Heart left ventricle (tissue), 16 donors: Measurements from ENCODE around the gene SOD3. TPM values are rescaled to one million over a fixed set of nuclear protein-coding genes. Genes with fewer than 3 reads are reported as not detected.
A peak's percentile ranks its signal among the peaks of the same experiment; 100 is the strongest.

Experiments
- ATAC-seq, 4 donors: fragments of 200-7000 bp; cut with Tn5 transposase; one replicate each; pipeline ENCODE4 v1.9.1; 2020 to 2022; ENCODE audit warnings: moderate library complexity in 4 of 4, mild to moderate bottlenecking in 3 of 4, moderate number of reproducible peaks in 1 of 4
- DNase-seq, 5 donors: peaks; one replicate each; pipeline ENCODE4 v3.0.0-alpha.2; 2020
- H3K27ac ChIP-seq, 12 donors: fragments of 200-600 bp; sonication (generic) in 4 of 12; one replicate each; pipeline versions ENCODE4 v1.5.0 to v1.8.0; 2016 to 2022; ENCODE audit warnings: mild to moderate bottlenecking in 2 of 12
- H3K27me3 ChIP-seq, 9 donors: fragments of 200-600 bp; sonication (generic) in 2 of 9; one replicate each; pipeline versions ENCODE4 v1.5.1 to v1.8.0; 2016 to 2022; ENCODE audit warnings: mild to moderate bottlenecking in 3 of 9
- H3K36me3 ChIP-seq, 9 donors: fragments of 200-600 bp; sonication (generic) in 2 of 9; one replicate each; pipeline versions ENCODE4 v1.5.0 to v1.8.0; 2018 to 2022; ENCODE audit warnings: mild to moderate bottlenecking in 2 of 9
- H3K4me1 ChIP-seq, 12 donors: fragments of 200-600 bp; sonication (generic) in 4 of 12; one replicate each; pipeline versions ENCODE4 v1.5.0 to v1.8.0; 2016 to 2022; ENCODE audit warnings: mild to moderate bottlenecking in 3 of 12
- H3K4me3 ChIP-seq, 12 donors: fragments of 200-600 bp; sonication (generic) in 4 of 12; one replicate each; pipeline versions ENCODE4 v1.5.0 to v1.8.0; 2017 to 2022; ENCODE audit warnings: mild to moderate bottlenecking in 9 of 12, moderate library complexity in 4 of 12
- H3K9me3 ChIP-seq, 12 donors: fragments of 200-600 bp; sonication (generic) in 4 of 12; one replicate each; pipeline versions ENCODE4 v1.5.0 to v1.8.0; 2016 to 2022; ENCODE audit warnings: mild to moderate bottlenecking in 1 of 12
- CTCF ChIP-seq, 12 donors: fragments of 200-600 bp; sonication (generic) in 4 of 12; IDR thresholded peaks; one replicate each; pipeline versions ENCODE4 v1.5.0 to v1.8.0; 2018 to 2022; ENCODE audit warnings: antibody characterized with exemption in 12 of 12, mild to moderate bottlenecking in 5 of 12
- POLR2A ChIP-seq, 2 donors: fragments of 450-650 bp; IDR thresholded peaks; one replicate each; pipeline ENCODE4 v1.6.1; 2017; ENCODE audit warnings: antibody characterized with exemption in 2 of 2, mild to moderate bottlenecking in 2 of 2, moderate library complexity in 2 of 2
- WGBS, 4 donors: extraction: QIAGEN DNeasy Blood & Tissue Kit in 2 of 4; methylation state at CpG; one replicate each; pipeline versions ENCODE4 v1.1.5 to v1.1.7; 2013 to 2018; 5-methylcytosine and 5-hydroxymethylcytosine counted together
- intact Hi-C, 10 donors: fragments of 100-400 bp; cut with DNase I; formaldehyde crosslinking; loops; one replicate each; pipeline versions ENCODE4 v1.11.1 to v1.14.2; 2022
- long read RNA-seq, 3 donors: library from polyadenylated mRNA; unstranded; transcript quantifications; one replicate each; pipeline ENCODE4 v2.0.0, GENCODE V29; 2020 to 2021
- polyA plus RNA-seq, 2 donors: library from polyadenylated mRNA; stranded (reverse); fragments of 200-250 nt; gene quantifications; one replicate each; pipeline ENCODE4 v1.2.3, GENCODE V29; 2013
- total RNA-seq, 9 donors: library from RNA; depleted of rRNA in 2 of 9; stranded (reverse); fragments of >200 nt in 2 of 9; fragmentation: NEBNext Ultra II Directional in 3 of 9; extraction: Animal tissue kit (Norgen Biotek cat#: 25700) in 3 of 9; gene quantifications; one replicate each; pipeline versions ENCODE4 v1.1.0 to v1.2.4, GENCODE V29; 2016 to 2023
- donor health status: ischemic (EF 13 %, LVEDD 7.1; RV severe dilation, severe dysfunction).
- donor health status: healthy with polysubstance abuse.
- donor health status: DM: no; HTN: yes; CAD: no.
- donor health status: DM: no; HTN: no; CAD: no.
- donor health status: ischemic (EF 25% LVEDD 6.9; RV normal size, moderate dysfunction).
- donor health status: ischemic (EF 25% LVEDD 5.7; RV mildly dilated, moderate dysfunction).
- donor health status: healthy.
- donor health status: DM: yes; HTN: yes; CAD: no.
- donor health status: ischemic (EF 35%, LVEDD 5.7; RV mildly dilated, moderate dysfunction).
- donor health status: nonischemic (EF 11% LVEDD 7.7; RV severe dilation, severe dysfunction).
- donor health status: DM: yes; HTN: yes; CAD: no.
- donor health status: PGD.
- donor health status: ischemic (EF 29% LVEDD 5.4; RV normal size, mild dysfunction).
- donor health status: nonischemic (EF 23%, LVEDD 6.1; RV moderate dilation, normal function).

SOD3 gene
- total RNA-seq (100 to 1,000 TPM in 1 of 9 donors, 10 to 100 TPM in 8; 17.0 to 110 (median 43.0) TPM), polyA plus RNA-seq (10 to 100 TPM; 11.7 to 15.0 TPM)
- long read RNA-seq, donor 1, transcript SOD3-201 (2 exons, 1,526 nt) = major isoform, 15 of 26 reads
- long read RNA-seq, donor 1, partial matches to known transcripts = 4 of 26 reads
- long read RNA-seq, donor 1, other reads (novel, unspliced or antisense) = 7 of 26 reads
- long read RNA-seq, donor 2, partial matches to known transcripts = 0 of 3 reads
- long read RNA-seq, donor 2, other reads (novel, unspliced or antisense) = 2 of 3 reads
- long read RNA-seq, donor 3, partial matches to known transcripts = 0 of 3 reads
- long read RNA-seq, donor 3, other reads (novel, unspliced or antisense) = 1 of 3 reads

GRCh38 chr4:24794916-24795665 is at the start of gene SOD3:
Gene SOD3 (plus strand): TSS chr4:24795573. CDS start chr4:24799522, 3,949 bp downstream.
- ATAC-seq (peak; percentile 96 to 97 (median 96)), DNase-seq (peak; percentile 86 to 90 (median 88))
- Histone ChIP-seq H3K27ac (peak within 1 kb of the TSS; percentile 53 to 92 (median 82)), H3K9me3 (no peaks in the 10 kb centered on the region), H3K4me3 (peak within 1 kb of the TSS in 11 of 12 donors; percentile 1 to 60 (median 45)), H3K36me3 (no peaks in the 10 kb centered on the region), H3K27me3 (peaks cover 0 to 14% (median 6%) of the 10 kb centered on the region in 9 donors), H3K4me1 (peaks cover 0 to 34% (median 14%) of the 10 kb centered on the region in 12 donors)
- TF ChIP-seq CTCF (IDR thresholded peaks at IDR 0.05) (no peak), POLR2A (IDR thresholded peaks at IDR 0.05) (peak in 1 of 2 donors; percentile 63)
- WGBS, 4 donors = 24 to 33% (median 28%) methylated on average over 21 of the region's 21 CpGs
- intact Hi-C loops = loop anchor here in 4 of 10 donors (5.0 to 10.0 kb wide), 3 partner anchors 117 to 308 kb away; partner anchors contain the start of genes DHX15 (in 3 of the 4) and CCDC149 (in 1 of the 4)

GRCh38 chr4:24747234-24747975 is 48.0 kb upstream of the SOD3 start:
- Histone ChIP-seq H3K27ac (no peak overlapping the region), H3K36me3 (no peaks in the 10 kb centered on the region), H3K27me3 (no peaks in the 10 kb centered on the region), H3K4me3 (no peak overlapping the region), H3K9me3 (no peaks in the 10 kb centered on the region), H3K4me1 (peaks cover 0 to 2% (median 0%) of the 10 kb centered on the region in 12 donors)
- intact Hi-C loops = no loop called here
- 87 to 93% (median 91%) methylated on average over 4 of the region's 4 CpGs for WGBS, 4 donors
- TF ChIP-seq POLR2A (IDR thresholded peaks at IDR 0.05) (no peak), CTCF (IDR thresholded peaks at IDR 0.05) (no peak)
- ATAC-seq (no peak), DNase-seq (no peak)

GRCh38 chr4:24748023-24748422 is 47.4 kb upstream of the SOD3 start:
- H3K27ac ChIP-seq = no peak overlapping the region
- DNase-seq = no peak
- WGBS, 4 donors = 86 to 95% (median 92%) methylated on average over 4 of the region's 4 CpGs
- H3K27me3 ChIP-seq = no peaks in the 10 kb centered on the region
- no peaks in the 10 kb centered on the region for H3K9me3 ChIP-seq
- ATAC-seq = peak in 1 of 4 donors; percentile 28
- TF ChIP-seq CTCF (IDR thresholded peaks at IDR 0.05) (no peak), POLR2A (IDR thresholded peaks at IDR 0.05) (no peak)
- no peaks in the 10 kb centered on the region for H3K36me3 ChIP-seq
- intact Hi-C loops = no loop called here
- H3K4me3 ChIP-seq = no peak overlapping the region
- peaks cover 0 to 2% (median 0%) of the 10 kb centered on the region in 12 donors for H3K4me1 ChIP-seq
